ENCODE data around the gene EVC2.

The EVC2 gene

GRCh38 chr4:5651089-5651488, 57.3 kb downstream of the EVC2 start:
- no peaks in the 10 kb centered on the region; the same call in 1 of the 2 replicates for H3K27me3 ChIP-seq
- TF ChIP-seq CTCF (IDR thresholded peaks at IDR 0.05; ENCODE audit: low read depth, low read length), result no peak
- H3K4me3 ChIP-seq (ENCODE audit: low read depth, low read length), result no peak overlapping the region
- no peaks in the 10 kb centered on the region for H3K4me1 ChIP-seq
- H3K9me3 ChIP-seq, result no peaks in the 10 kb centered on the region
- no peak for DNase-seq
- no peaks in the 10 kb centered on the region for H3K36me3 ChIP-seq

GRCh38 chr4:5650040-5650439, 58.3 kb downstream of the EVC2 start:
- Histone ChIP-seq H3K36me3 (no peaks in the 10 kb centered on the region), H3K4me3 (ENCODE audit: low read depth, low read length) (no peak overlapping the region), H3K27me3 (no peaks in the 10 kb centered on the region; the same call in 1 of the 2 replicates), H3K4me1 (no peaks in the 10 kb centered on the region), H3K9me3 (no peaks in the 10 kb centered on the region)
- DNase-seq, result no peak
- TF ChIP-seq CTCF (IDR thresholded peaks at IDR 0.05; ENCODE audit: low read depth, low read length), result no peak

GRCh38 chr4:5647351-5647750, 61.0 kb downstream of the EVC2 start:
- Histone ChIP-seq H3K4me3 (ENCODE audit: low read depth, low read length) (no peak overlapping the region), H3K36me3 (no peaks in the 10 kb centered on the region), H3K27me3 (no peaks in the 10 kb centered on the region; the same call in 1 of the 2 replicates), H3K4me1 (no peaks in the 10 kb centered on the region), H3K9me3 (no peaks in the 10 kb centered on the region)
- no peak for DNase-seq
- no peak for TF ChIP-seq CTCF (IDR thresholded peaks at IDR 0.05; ENCODE audit: low read depth, low read length)

- no peak for TF ChIP-seq CTCF (IDR thresholded peaks at IDR 0.05; ENCODE audit: low read depth, low read length)
- Histone ChIP-seq H3K36me3 (no peaks in the 10 kb centered on the region), H3K27me3 (no peaks in the 10 kb centered on the region), H3K4me1 (no peaks in the 10 kb centered on the region), H3K4me3 (ENCODE audit: low read depth, low read length) (no peak overlapping the region), H3K9me3 (no peaks in the 10 kb centered on the region)
- no peak for DNase-seq
These were observed 68.3 kb downstream of the EVC2 start for GRCh38 chr4:5640096-5640495.

DNA sequence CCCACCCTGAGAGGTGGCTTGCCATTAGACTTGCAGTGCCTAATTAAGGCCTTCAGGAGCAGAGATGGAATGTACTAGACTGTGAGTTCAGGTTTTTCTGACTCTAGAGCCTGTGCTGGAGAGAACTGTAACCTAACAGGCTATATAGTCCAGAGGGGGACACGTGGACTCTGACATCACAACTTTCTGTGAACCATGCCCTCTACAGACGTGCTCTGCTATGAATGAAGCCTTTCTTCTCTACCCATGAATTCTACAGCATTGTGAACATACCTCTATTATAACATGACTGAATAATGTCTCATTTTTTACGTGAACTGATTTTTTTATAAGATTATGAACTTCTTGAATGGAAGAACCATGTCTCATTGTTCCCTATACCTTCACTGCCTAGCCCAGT, 68.8 kb downstream of the EVC2 start:
- Histone ChIP-seq H3K4me3 (ENCODE audit: low read depth, low read length) (no peak overlapping the region), H3K36me3 (no peaks in the 10 kb centered on the region), H3K9me3 (no peaks in the 10 kb centered on the region), H3K27me3 (no peaks in the 10 kb centered on the region), H3K4me1 (no peaks in the 10 kb centered on the region)
- no peak for DNase-seq
- no peak for TF ChIP-seq CTCF (IDR thresholded peaks at IDR 0.05; ENCODE audit: low read depth, low read length)

- TF ChIP-seq CTCF (IDR thresholded peaks at IDR 0.05; ENCODE audit: low read depth, low read length), result no peak
- DNase-seq, result no peak
- no peaks in the 10 kb centered on the region for H3K4me1 ChIP-seq
These were observed 69.4 kb downstream of the EVC2 start for GRCh38 chr4:5638976-5639375.

More at GRCh38 chr4:5638976-5639375, 69.4 kb downstream of the EVC2 start:
- Histone ChIP-seq H3K9me3 (no peaks in the 10 kb centered on the region), H3K4me3 (ENCODE audit: low read depth, low read length) (no peak overlapping the region), H3K27me3 (no peaks in the 10 kb centered on the region), H3K36me3 (no peaks in the 10 kb centered on the region)
